Amniotic stem cell (primary cell): ENCODE results near the gene SOX18.

Experiments used
- DNase-seq: peaks from one replicate; lab custom pipeline; 2025; lab: John Stamatoyannopoulos, UW

Gene SOX18

DNA sequence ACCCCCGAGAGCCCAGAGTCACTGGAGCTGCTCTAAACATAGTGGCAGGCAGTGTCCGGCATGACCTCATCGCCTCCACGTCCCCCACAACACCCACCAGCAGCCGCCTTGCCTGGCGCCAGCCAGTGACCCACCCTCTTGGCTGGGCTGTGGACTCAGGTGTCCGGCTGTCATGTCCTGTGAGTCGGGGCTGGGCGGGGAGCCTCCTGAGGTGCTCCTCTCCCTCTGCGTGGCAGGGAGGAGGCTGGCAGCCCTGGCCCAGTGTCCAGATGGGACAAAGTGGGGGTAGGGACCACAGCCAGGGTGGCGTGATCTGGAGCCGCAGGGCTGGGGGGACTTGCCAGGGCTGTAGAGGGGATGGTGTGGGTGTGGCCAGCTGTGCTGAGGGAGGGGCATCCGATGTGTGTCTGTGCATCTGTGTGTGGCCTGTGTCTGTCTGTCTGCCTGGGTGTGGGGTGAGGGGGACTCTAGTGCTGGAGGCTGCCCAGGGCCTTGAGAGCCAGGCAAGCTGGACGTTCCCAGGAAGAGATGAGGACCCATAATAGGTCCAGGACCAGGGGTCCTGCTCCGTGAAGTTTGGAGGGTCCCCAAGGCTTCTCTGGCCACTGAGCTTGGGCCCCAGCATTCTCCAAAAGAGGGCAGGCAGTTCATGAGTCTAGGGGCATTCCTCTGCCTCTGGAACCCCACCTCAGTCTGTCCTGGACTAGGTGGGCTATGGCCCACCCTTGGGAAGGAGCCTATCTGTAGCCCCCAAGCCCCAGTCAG is 2.3 kb upstream of the SOX18 start:
- no peak for DNase-seq

DNA sequence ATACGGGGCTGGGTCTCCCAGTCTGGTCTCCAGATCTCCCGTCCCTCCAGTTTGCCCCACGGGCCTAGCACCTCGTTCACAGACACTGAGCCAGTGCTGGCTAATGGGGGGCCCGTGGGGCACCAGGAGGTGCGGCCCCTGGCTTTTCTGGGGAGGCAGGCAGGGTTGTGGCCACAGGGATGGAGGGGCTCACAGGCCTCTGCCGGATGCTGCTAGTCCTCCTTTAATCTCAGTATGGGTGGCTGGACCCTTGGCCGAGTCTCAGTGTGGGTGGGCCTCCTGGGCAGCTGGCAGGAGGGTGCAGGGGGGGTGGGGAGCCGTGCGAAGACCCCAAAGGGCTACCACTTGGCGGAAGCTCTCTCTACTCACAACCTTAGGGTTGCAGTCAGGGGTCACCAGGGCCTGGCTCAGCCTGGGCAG is 1.6 kb upstream of the SOX18 start:
- no peak for DNase-seq

DNA sequence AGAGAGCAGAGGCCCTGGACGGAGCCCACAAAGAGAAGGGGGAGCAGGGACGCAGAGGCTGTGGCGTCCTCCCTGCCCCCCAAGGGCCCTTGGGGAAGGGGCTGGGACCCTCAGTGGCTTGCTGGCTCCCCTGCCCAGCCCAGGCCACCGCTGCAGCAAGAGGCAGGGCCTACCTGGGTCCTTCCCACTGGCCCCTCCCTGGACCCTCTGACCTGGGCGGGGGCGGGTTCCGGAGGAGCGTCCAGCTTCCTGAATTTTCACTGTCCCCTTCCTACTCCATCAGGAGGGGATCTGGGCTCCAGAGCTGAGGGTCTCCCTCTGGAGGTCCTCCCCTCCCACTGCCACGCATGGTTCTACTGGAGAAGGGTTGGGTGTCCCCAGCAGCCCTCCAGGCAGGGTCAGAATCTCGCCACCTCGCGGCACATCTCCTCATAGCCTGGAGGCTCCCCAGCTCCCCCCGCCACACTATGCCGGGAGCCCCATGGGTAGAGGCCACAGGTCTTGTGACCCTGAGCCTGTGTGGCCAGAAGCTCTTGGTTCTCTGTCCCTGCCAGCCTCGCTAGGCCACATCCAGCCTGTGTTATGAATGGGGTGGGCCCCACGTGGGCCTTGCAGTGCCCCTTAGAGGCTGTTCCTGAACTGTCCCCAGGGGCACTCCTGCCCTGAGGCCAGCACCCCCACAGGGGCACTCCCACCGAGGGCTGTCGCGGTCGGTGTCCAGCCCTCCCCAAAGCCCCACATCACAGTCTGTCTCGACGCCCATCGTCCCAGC is 1.0 kb upstream of the SOX18 start:
- DNase-seq, result no peak

DNA sequence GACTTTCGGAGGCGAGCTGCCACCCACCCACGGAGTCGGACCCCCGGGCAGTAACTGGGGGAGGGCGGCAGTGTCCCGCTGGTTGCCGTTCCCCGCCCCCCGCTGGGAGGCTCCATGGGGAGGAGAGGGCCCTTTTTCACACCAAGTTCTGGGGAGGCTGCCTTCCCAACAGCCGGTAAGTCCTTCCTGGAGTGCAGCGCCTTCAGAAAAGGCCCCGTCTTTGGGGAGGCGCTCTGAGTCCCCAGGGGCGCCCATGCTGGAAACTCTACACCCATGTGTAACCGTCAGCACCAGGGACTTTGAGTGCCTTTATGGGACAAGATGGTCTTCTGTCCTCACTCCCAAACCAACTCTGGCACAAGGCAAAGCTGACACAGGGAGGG is 430 bp upstream of the SOX18 start:
- DNase-seq, result no peak

DNA sequence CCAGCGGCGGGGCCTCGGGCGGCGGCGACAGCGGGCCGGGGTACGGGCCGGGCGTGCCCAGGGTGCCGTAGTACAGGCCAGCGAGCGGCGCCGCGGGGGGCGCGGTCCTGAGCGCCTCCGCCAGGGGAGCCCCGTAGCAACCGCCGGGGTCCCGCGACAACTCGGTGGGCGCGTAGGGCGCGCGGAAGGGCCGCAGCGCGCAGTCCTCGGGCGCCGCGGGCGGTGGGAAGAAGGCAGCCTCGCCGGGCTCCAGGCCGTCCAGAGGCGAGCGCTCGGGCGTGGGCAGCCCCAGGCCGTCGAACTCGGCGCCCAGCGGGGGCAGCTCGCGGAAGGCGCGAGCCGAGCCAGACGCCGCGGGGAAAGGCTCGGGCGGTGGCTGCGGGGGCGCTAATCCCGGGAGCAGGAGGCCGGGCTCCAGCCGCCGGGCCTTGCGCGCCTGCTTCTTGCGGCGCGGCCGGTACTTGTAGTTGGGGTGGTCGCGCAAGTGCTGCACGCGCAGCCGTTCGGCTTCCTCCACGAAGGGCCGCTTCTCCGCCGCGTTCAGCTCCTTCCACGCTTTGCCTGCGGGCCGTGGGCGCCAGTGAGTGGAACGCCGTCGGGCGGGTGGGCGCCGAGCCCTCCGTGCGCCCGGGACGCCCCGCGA is 916 bp downstream of the SOX18 start:
- DNase-seq, result no peak

DNA sequence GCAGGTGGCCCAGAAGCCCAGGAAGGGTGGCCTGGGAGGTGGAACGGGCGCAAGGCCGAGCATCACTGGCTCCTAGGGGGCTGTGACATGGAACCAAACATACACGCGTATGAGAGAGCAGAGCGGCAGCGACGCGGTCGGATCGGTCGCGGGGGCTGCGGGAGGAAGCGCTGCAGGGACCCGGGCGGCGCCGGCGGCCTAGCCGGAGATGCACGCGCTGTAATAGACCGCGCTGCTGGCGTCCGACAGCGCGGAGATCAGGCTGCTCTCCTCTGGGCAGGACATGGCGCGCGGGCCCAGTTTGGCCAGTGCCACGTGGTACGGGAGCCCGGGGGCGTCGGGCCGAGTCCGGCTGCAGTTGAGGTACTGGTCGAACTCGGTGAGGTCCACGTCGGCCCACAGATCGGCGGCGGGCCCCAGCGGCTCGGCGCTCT is 1.5 kb downstream of the SOX18 start:
- DNase-seq, result no peak

DNA sequence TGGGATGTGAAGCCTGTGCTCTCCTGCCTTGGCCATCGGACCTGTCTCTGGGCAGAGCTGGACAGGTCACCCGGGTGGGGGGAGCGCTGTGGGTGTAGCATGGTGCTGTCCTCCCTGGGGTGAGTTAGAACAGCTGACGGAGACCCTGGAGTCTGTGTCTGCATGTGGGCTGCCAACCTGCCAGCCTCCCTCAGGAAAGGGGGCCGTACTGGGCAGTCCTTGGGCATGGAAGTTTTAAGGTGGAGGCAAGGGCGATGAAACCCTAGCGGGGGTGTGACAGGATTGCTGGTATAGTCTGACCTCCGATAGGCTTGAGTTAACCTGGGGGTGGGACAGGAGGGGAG is 2.4 kb downstream of the SOX18 start:
- DNase-seq, result no peak

DNA sequence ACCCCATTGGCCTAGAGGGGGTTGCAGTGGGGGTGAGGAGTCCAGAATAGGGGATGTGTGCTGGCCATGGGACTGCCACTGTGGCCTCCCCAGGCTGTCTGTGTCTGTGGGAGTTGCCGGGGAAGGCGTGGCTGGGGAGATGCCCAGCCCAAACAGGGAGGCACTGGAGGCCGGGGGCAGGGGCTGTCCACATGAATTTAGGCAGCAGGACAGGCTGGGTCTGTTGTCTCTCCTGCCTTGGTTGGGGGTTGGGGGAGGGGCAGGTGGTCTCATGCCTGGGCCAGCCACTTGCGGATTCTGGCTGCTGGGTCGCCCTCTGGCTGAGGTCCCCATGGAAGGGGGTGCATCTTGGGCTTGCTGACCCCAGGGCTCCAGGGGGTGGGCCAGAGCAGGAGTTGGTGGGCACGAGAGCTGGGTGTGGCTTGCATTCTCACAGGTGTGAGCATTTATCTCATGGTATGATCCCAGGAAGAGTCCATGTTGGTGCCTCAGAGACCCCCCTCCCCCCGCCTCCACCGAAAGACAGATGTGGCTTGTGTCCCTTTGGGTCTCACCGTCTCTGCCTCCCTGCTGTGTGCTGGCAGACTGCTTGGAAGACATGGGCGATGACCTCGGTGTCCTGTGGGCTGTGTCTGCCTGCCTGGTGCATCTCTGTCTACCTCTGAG is 4.0 kb downstream of the SOX18 start:
- DNase-seq, result no peak

DNA sequence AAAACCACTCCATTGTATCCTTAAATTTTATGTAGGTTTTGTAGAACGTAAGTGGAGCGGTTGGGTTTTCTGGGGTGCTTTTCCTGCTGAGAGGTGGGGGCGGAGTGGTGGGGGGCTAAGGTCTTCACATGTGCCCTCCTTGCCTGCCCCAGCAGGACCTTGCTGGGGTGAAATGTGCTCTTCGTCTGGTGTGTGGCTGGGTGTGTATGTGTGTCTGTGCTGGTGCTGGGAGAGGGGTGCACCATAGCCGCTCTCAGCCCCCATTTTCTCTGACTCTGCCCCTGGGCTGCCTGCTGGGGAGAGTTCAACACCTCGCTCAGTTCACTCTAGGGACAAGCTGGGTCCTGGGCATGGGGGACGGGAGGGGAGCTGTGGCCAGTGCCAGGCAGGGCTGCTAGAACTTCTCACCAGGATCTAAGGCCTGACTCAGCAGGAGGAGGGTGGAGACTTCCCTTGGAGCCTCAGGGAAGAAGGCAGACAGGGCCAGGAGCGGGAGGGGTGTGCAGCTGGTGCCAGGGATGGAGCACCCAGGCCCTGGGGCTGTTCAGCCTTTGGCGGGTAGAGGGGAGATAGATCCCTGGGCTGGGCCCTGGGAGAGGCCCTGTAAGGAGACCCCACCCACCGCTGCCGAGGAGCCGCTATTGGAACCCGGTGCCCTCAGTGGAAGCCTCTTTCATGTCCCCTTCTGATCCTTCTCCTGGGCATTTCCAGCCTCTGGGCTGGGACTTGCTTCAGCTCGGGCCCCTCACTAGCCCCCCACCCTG is 4.8 kb downstream of the SOX18 start:
- peak; percentile 65 for DNase-seq

DNA sequence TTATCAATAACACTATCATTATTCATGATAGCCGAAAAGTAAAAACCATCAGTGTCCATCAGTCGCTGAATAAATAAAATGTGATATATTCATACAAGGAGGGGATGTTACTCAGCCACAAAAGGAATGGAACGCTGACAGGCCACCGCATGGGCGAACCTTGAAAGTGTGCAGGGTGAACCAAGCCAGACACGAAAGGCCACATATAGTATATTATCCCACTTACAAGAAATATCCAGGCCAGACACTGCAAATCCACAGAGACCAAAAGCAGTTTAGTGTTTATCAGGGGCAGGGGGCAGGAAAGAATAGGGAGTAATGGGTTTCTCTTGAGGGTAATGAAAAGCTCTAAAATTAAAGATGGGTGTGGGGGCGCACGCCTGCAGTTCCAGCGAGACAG is 5.7 kb downstream of the SOX18 start:
- no peak for DNase-seq

DNA sequence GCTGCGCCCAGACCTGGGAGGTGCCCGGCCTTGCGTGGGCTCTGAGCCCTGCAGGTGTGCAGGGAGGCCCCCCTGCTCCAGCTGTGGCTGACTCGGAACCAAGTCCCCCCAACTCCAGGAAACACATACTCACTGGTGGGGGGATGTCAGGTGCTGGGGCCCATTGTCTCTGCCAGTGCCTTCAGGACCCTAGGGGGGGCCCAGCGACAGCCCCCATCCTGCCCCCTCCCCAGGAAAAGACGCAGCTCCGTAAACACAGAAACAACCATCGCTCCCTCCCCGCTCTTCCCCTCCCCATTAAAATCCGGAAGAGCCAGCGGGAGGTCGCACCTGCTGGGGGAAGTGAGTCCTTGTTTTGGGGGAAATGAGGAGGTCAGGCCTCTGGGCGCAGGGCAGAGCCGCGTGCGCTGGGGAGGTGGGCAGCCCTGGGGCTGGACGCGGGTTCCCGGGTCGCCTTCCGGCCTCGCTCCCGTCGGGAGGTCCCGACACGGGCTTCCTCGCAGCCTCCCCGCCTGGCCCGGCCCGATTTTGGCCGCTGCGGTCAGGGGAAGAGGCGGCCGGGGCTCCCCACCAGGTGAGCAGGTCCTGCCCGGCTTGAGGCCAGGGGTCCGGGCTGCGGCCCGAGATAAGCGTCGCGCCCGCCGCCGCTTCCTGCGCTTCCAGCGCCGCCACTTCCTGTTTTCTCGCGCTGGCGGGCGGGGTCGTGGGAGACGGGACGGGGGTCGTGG is 7.2 kb downstream of the SOX18 start:
- no peak for DNase-seq

DNA sequence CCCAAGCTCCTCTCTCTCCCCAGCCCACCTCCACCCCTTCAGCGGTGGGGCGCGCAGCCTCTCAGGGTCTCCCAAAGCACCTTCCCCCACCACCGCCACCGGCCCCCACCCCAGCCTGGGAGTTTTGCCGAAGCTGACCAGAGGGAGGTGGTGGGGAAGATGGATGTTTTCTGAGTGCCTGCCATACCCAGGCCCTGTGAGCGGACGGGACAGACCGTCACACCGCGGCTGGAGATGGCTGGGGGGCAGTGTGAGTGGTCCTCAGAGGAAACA is 7.7 kb downstream of the SOX18 start:
- DNase-seq, result no peak

DNA sequence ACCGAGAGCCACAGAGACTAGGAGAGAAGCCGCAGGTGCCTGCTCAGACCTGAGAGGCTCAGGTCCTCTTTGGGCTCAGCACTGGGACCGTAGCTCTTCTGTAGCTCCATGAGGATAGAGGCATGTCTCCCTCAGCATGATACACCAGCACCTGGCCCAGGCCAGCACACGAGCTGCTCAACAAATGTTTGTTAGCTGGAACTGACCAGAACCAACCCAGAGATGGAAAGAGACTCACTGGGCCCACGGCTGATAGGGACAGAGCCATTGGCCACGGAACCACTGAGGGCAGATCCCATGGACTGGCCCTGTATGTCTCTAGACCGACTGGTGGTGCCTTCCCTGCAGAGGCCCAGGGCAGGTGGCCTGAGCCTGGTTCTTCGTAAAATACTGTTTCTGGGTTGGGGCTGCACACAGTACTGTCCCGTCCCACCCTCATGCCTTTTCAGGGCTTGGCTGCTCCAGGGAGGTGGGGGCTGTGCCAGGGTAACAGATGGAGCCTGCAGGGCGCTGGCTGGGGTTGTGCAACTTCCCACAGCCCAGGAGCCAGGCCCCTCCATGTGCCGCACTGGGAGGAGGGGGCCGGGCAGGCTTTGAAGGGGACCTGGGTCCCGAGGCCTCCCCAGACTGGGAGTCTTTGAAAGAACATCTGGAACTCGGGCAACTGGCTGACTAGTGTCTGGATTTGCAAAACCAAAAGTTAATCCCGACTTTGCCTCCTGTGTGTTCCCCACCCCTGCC is 8.2 kb downstream of the SOX18 start:
- DNase-seq, result no peak

DNA sequence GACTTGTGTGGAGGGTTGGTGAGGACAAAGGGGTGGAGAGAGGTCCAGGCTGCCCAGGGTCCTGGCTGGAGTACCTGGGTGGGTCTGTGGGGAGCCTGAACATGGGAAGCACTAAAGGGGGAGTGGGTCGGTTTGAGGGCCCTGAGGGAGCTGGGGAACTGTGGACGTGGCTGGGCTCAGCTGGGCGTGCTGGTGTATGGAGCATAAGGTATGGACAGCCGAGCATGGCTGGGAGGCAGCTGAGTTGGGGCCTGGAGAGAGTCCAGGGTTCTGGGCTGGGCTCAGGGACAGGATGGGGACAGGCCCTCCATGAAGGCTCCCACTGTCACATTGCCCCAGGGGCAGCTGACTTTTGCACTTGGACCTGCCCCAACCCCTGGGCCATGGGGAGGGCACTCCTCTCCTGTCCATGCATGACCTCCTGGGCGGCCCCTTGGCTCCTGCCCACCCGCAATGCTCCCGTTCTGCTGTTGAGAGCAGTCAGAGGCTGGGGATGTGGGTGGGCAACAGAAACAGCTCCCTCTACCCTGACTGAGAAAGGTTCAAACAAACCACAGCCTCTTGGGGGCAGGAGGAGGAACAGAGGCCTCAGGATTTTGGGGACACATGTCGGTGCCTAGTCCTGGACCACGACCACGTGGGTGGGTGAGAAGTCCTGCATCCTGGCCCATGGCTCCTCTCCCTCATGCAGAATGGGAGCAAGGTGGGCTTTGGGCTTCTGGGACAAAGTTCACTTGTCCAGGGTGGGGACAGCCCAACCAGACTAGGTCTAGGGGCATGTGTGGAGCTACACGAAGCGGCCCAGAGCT is 9.0 kb downstream of the SOX18 start:
- DNase-seq, result no peak

DNA sequence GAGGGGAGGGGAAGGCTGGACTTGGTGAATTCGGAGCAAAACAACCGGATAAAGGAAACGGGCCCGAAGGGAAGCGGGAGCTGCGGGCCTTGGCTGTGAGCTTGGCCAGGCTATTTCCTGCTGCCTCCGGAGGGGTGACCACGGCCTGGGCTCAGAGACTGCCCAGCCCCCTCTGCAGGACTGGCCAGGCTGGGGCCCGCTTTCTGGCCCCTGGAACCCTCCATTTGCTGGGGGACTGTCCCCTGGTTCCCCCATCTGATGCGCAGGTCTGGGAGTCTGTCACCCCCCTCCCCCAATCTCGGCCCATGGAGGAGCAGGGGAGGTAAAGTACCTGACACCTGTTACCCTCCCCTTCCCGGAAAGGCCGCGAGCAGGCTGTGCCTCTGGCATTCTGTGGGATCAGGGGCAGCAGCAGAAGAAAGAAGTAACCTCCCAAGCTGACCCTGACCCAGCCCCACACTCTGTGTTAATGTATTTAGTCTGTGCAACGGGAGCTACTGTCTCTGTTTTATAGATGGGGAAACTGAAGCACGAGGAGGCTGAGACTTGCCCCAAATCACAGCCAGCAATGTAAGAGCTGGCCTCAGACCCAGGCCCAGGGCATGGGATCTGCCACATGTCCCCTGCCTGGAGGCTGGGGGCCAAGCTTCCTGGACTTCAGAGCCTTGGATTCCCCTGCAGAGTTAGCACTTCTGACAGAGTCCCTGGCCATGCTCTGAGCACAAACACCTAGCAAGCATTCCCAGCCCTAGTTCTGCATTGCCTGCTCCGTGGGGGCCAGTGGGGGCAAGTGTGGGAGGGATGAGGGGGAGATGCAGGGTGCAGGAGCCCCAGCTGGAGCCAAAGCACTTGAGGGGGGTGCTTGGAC is 9.9 kb downstream of the SOX18 start:
- no peak for DNase-seq

DNA sequence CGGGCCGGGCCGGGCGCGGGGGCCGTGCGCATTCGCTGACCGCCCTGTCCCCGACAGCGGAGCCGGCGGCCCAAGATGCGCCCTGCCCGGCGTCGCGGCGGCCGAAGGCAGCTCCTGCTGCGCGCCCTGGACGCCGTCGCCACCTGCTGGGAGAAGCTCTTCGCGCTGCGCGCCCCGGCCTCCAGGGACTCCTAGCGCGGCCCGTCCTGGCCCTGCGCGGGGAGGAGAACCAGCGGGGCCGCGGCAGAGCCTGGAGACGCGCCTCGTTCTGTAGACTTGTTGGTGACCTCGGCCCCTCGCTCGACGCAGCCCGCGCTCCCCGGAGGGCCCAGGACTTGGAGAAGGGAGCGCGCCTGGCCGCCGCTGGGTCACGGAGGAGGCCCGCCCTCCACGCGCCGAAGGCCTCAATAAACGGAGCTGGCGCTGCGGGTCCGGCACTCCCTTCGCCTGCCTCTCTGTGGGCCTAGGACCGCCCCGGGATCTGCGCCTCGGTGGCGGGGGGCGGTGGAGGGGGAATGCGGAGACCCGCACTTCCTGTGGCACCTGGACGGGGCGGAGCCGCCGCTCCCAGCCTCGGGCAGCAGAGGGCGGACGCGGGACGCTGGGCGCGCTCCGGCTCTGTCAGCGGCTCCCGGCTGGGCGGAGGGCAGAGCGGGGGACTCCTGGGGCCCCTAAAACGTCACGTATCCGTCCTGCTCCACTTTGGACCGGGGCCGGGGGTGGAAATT is 10.7 kb downstream of the SOX18 start:
- DNase-seq, result no peak

DNA sequence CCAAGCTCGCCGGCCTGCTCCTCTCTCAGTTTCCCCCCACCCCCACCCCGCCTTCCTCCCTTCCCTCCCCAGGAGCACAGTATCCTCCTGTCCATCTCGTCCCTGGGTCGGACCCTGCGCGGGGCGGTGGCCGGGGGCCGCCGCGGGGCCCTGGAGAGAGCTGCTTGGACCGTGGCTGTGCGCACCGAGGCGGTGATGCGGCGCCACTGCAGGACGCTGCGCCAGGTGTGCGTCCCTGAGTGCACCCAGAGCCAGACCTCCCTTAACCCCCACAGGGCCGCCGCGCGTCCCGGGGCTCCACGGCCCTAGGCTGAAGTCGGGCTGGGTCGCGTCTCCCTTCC is 11.2 kb downstream of the SOX18 start:
- no peak for DNase-seq

DNA sequence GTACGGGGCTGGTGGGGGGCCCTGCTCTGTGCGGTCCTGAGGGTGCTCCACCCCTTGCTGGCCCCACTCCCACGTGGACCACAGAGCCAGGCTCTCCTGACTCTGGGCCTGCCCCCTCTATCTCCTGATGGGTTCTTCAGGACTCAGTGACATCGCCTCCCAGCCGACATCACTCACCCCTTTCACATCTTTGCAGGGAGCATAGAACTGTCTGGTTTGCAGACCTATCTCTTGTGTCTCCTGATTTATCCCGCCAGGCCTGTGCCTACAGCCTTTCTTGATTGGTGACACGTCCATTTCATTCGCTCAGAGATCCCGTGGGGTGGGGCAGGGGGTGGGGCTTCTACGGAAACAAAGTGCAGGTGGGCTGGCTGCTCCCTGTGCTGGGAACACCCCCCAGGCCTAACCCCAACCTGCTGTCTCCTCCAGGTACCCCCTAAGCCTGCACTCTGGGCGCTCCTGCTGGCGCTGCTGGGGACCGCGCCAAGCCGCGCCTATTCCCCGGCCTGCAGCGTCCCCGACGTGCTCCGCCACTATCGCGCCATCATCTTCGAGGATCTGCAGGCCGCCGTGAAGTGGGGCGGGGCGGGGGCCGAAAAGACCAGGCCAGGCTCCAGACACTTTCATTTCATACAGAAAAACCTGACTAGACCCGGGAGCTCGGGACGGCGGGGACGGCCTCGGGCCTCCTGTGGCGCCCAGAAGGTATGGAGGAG is 11.8 kb downstream of the SOX18 start:
- no peak for DNase-seq
